ENCODE data around the gene COG2.
"Not testable (repeated sequence)": the region's sequence is repeated elsewhere in the genome, so short reads cannot be mapped to it uniquely, and the experiment has no call there.

COG2 gene

DNA sequence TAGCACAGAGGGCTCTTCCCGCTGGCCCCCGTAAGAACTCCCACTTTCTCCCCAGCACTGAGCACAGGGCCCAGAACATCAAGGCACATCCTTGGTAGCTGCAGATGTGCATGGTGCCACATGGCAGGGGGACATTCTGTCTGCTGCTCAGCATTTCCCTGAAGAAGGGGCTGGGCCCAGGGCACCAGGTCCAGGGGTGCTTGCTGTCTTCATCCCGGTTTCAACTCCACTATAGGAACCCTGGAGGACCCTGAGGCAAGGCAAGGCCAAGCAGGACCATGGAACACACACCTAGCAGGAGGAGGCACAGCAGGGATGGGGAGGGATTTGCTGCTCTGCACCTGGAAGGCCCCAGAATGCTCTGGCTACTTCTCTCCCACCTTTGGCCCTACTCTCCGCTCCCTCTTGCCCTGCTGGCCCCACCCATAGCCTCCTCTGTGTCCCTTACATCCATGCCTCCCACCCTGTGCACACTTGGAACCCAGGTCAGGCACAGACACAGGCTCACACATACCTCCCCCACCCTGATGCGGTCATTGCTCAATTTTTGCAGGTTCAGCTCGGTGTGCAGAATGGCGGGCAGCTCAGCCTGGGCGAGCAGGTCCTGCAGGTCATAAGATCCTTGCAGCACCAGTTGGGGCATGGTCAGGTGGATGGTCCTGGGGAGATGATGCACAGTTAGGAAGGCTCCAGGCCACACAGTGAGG is 61.6 kb downstream of the COG2 start:
- DNase-seq: no peak

GRCh38 chr1:230704830-230705229 is 62.5 kb downstream of the COG2 start:
- no peak for DNase-seq

GRCh38 chr1:230705289-230706019 is 63.2 kb downstream of the COG2 start:
- DNase-seq: no peak

- DNase-seq: no peak
Observed at GRCh38 chr1:230706020-230706699, 63.9 kb downstream of the COG2 start.

GRCh38 chr1:230706887-230707731 is 64.8 kb downstream of the COG2 start:
- no peak for DNase-seq

DNA sequence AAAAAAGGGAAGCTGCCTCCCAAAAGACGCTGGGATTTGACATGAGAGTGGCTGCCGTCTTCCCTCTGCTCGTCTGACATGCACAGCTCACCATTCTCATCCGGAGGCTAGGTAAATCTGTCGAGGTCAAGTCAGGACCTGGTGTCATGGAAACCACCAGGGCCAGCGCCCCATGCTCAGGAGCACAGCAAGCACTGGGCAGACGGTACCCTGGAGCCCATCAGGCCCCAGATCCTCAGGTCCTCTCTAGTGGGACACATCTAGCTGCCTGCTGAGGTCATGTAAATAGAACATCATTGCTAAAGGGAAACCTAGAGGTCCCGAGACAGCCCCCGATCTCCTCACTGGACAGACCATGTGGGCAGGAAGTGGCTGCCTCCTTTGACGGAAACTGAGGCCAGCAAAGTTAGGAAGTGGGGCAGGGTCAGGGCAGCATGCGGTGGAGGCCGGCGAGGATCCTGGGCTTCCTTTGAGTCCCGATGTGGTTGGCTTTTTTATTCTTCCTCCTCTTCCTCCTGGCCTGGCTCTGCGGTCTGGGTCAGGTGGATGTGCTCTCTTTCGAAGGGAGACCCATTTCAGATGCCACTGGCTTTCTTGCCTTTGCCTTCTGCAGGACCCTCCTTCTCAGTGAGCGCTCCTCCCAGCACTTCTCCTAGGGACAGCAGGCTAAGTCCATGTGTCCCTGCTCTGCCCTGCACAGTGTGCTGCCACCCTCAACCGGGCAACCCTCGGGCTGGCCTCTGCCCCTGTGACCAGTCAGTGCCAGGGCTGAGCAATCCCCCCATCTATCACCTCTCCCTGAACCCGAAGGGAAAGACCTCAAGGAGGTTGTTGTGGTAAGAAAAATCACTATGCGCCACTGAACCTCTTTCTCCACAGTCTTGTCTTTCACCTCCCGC is 65.7 kb downstream of the COG2 start:
- DNase-seq: no peak

DNA sequence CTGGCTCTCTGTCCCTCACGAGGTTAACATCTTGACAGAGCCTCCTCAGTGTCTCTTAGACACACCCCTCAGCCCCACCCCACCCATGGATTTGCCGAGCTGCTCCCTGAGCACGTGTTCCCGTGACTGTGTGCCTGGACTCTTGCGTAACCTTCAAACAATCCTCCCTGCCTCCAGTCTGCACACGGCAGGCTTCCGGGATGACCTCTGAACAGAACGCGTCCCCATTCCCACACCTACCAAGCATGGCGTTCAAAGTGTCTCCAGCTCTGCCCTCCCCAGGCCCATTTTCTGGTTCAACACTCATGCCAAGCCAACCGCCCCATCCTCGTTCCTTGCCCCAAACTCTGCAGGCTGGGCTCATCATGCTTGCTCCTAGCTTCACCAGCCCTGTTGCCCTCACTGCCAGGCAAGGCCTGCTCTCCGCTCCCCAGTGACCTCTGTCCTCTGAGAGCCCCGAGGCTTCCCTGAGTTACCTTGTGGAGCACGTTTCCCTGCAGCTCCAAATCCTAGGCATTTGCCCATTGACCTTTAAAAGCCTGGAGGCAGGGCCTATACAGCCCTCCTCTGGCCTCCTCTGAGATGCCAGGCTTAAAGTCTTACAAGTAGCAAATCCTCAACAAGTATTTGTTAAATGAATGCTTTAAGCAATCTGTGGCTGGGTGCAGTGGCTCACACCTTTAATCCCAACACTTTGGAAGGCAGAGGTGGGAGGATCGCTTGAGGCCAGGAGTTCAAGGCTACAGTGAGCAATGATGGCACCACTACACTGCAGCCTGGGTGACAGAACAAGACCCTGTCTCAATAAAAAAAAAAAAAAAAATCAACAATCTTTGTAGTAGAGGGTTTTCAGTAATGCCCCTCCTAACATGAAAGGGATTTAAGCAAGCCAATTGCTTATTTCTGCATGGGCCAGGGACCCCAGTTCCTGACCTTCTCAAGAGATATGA is 66.6 kb downstream of the COG2 start:
- DNase-seq: no peak

DNA sequence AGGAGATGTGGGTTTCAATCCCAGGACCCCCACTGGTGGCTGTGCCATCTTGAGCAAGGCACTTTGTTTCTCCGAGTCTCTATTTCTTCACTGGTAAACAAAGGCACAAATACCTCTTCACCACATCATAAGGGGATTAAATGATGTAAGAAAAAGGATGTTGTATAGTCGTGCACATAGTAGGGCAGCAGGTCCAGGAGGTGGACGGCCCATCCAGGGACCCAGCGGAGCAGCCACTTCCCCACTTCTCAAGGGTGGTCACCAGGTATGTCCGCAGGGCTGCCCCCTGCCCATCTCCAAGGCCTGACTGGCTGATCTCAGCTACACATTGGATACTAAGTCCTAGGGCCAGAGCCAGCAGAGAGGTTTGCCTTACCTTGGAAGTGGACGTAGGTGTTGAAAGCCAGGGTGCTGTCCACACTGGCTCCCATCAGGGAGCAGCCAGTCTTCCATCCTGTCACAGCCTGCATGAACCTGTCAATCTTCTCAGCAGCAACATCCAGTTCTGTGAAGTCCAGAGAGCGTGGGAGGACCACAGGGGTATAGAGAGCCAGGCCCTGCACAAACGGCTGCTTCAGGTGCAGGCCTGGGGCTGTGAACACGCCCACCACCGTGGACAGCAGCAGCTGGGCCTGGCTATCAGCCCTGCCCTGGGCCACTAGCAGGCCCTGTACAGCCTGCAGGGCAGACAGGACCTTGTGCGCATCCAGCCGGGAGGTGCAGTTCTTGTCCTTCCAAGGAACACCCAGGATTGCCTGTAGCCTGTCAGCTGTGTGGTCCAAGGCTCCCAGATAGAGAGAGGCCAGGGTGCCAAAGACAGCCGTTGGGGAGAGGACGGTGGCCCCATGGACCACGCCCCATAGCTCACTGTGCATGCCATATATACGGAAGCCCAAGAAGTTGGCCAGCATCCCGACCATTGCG is 67.6 kb downstream of the COG2 start:
- no peak for DNase-seq

GRCh38 chr1:230710543-230710904 is 68.2 kb downstream of the COG2 start:
- DNase-seq: no peak

DNA sequence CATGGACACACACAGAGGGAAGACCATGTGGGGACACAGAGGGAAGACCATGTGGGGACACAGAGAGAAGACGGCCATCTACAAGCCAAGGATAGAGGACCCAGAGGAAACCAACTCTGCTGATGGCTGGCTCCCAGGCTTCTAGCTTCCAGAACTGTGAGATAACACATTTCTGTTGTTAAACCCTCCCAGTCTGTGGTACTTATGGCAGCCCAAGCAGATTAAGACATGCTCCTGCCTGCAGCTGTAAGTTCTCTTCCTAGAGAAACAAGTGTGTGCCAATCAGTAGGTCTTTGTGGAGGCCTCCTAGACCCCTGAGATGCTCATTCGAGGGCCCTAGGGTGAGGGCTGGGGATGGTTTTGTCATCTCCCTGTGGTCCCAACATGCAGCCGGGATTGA is 69.0 kb downstream of the COG2 start:
- no peak for DNase-seq

- no peak for DNase-seq
Observed at GRCh38 chr1:230712470-230712942, 70.2 kb downstream of the COG2 start.

DNA sequence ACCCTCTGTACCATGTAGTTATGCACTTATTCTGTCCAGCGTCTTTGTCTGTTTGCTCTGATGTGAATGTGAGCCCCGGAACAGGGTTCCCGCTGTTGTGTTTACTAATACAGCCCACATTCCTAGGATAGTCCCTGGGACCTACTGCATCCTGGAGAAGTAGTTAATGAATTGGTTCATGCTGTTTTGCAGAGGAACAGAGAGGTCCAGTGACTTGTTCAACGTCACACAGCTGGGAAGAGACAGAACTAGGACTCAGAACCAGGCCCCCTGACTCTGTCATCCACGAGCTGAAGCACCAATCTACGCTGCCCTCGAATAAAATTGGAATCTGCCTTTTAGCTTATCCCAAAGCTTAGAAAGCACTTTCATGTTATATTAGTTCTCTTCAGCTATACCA is 70.9 kb downstream of the COG2 start:
- no peak for DNase-seq

DNA sequence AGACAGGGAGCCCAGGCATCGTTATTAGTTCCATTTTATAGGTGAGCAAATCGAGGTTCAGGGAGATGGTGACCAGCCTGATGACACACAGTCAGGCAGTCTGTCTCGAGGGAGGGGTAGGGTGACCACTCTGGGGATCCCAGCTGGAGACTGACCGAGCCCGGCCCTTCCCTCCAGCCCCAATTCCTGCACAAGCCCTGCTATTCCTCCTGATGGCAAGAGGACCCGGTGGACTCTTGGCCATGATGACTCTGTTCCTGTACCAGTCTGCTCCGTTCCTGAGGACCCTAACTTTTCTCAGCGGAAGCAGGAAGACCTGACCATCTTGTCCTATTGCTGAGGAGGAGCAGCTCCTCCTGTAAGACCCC is 71.2 kb downstream of the COG2 start:
- DNase-seq: no peak

DNA sequence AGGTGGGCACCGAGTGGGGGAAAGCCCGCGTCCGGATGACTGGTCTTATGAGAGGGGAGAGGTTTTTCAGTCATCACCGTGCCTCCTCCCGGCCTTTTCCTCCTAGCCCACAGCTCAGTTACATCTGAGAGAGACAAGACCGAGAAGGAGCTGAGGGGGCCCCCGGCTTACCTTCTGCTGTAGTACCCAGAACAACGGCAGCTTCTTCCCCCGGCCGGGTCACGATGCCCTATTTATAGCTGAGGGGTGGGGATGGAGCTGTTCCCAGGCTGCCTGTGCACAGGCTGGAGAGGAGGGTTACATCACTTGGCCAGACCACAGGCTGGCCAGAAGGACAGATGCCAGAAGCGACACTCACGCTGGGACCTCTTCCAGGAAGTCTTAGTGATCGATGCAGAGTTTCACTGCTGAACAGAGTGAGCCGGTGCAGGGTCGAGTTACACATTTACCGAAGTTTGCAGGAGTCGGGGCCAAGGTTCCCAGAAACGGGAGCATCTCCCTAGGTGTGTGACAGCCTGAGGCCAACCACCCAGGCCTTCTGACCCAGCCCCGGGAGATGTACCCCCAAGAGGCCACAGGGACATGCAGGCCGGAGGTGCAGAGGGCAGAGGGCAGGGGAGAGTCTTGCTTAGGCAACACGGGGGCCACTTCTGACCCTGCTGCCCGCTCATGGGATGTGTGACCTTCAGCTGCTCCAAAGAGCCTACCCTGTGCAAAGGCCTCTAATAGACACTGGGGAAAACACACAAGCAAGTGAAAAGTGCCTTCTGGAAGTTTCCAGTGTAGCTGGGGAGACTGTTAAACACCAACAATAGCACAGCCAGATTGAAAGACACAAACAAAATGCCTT is 71.9 kb downstream of the COG2 start, which contains the start of gene AGT:
Gene AGT, minus strand, starts transcription at position 208 of the 850 bp plus-strand sequence. CDS start 3,299 bp downstream, outside the sequence.
- no peak for DNase-seq

DNA sequence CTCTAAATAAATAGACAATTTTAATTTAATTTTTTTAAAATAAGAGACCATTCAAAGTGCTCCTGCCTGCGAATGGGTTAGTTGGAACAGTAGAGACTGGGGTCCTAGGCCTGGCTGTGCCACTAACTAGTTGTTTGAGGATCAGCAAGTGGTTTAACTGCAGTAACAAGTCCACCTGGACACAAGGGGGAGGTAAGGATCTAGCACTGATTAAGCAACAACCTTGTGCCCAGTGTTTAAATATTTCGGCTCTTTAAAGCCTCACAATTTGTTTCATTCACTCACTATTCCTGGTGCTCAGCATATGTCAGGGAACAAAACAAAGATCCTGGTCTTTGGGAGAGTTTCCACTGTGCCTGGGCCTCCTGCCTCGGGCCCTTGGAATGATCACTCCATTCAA is 73.2 kb downstream of the COG2 start:
- DNase-seq: no peak

GRCh38 chr1:230716453-230716852 is 74.2 kb downstream of the COG2 start:
- DNase-seq: not testable (repeated sequence)

- DNase-seq: no peak
Observed at GRCh38 chr1:230717251-230717650, 75.0 kb downstream of the COG2 start.

DNA sequence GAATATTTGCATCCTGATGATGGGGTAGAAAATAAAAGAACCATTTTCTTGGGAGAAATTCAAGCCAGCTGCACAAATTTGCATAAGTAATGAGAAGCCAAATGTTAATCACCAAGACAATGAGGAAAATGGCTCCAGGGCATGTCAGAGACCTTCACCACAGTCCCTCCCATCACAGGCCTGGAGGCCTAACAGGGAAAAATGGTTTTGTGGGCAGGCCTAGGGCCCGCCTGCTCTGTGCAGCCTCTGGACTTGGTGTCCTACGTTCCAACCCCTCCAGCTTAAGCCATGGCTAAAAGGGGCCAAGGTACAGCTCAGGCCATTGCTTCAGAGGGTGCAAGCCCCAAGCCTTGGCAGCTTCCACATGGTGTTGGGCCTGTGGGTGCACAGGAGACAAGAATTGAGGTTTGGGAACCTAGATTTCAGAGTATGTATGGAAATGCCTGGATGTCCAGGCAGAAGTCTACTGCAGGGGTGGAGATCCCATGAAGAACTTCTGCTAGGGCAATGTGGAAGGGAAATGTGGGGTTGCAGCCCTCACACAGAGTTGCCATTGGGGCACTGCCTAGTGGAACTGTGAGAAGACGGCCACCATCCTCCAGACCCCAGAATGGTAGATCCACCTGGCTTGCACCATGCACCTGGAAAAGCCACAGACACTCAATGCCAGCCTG is 79.7 kb downstream of the COG2 start:
- DNase-seq: not testable (repeated sequence)

Data from stimulated activated CD4-positive, alpha-beta T cell treated with anti-CD3 and anti-CD28 coated beads, Interleukin-1b, Interleukin-23, amount 100 ng/mL, for 48 hours (primary cell).